ENCODE data around the gene TMEM9. TPM values are rescaled to one million over a fixed set of nuclear protein-coding genes. Genes with fewer than 3 reads are reported as not detected.

The TMEM9 gene
- total and polyA plus RNA-seq, 9 of the 15 experiments (the other 6 are each of a cell fraction or from before 2014, with no cell fraction given) = 30.4 to 107 (median 67.6) TPM

DNA sequence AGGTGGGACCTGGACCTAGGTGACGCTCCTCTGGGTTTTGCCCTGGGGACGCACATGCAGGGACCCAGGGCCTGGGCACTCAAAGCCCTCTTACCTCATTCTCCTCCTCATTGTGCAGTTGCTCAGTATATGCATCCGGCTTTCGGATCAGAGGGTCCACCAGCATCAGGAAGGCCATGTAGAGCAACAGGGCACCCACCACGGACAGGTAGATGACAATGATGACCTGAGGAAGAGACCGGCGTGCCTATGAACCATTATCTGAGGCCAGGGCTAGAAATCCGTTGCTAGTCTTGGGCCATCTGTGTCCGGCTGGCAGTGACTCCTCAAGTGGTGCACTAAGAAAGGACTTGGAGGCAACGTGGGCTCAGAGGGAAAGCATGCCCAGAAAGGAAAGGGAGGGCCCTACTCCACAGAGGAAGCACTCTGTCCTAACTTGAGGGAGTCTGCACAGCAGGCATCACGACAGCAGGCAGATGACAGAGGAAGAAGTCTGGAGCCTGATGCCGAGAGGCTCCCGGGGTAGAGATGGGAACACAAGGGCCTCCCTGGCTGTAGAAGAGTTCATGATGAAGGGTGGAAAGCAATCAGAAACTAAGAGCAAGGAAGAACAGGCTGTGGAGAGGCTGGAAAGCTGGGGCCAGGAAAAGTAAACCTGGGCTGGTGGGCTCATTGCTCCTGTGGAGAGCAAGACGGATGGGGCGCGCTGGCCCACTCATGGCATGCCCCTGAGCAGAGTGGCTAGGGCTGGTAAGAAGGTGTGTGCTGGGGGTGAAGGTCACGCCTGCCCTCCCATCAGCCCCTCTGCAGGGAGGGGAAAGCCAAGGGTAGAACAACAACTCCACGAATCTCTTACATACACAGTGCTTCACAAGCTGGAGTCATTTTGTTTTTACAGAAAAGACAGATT, 10.3 kb downstream of the TMEM9 start:
- H3K9ac ChIP-seq (ENCODE audit: insufficient read depth in 1 of 2, low read depth in 2 of 2, low read length in 2 of 2) = no peak overlapping the region
- DNase-seq (ENCODE audit: extremely low read depth in 1 of 4, low spot score in 3 of 4) (no peak), ATAC-seq (no peak), FAIRE-seq (no peak)
- H4K20me1 ChIP-seq (replicated peaks; ENCODE audit: control insufficient read depth, insufficient read depth, low read length) = peaks cover 9% of the 10 kb centered on the region
- H3K27me3 ChIP-seq (ENCODE audit: control insufficient read depth in 2 of 2, insufficient read depth in 2 of 2, low read length in 2 of 2) = no peaks in the 10 kb centered on the region
- H3K4me2 ChIP-seq (ENCODE audit: insufficient read depth, low read length) = no peak overlapping the region
- H3K27ac ChIP-seq (ENCODE audit: extremely low read depth, low read depth, low read length) = no peak overlapping the region
- H3K4me3 ChIP-seq = no peak overlapping the region
- WGBS (ENCODE audit: insufficient coverage, low coverage, missing lambda C conversion rate) = 87% methylated on average over 17 of the region's 18 CpGs
- no TSS peak for BruUV-seq (replicated peaks)
- H3K9me1 ChIP-seq (ENCODE audit: control insufficient read depth, insufficient read depth, low read length) = no peaks in the 10 kb centered on the region
- TF ChIP-seq ZNF76 (CRISPR knock-in tag; IDR thresholded peaks at IDR 0.05; ENCODE audit: borderline replicate concordance) (no peak), RBFOX2 (IDR thresholded peaks at IDR 0.05; ENCODE audit: low read depth, low read length) (0 out of 2 replicates have a peak, but pooled peaks have one; percentile 8)
- intact Hi-C loops (cut with micrococcal nuclease) (no loop called here), in situ Hi-C loops (cut with MboI) (no loop called here)
- H3K9me3 ChIP-seq (replicated peaks; ENCODE audit: control insufficient read depth, insufficient read depth, low read depth, low read length) = no peaks in the 10 kb centered on the region
- H3K79me2 ChIP-seq (ENCODE audit: control insufficient read depth, insufficient read depth, low read length) = no peaks in the 10 kb centered on the region
- ChIA-PET POLR2A (interaction anchor here (0.5 to 2.3 kb wide), 4 partner anchors 9 to 588 kb away, joined by 3 to 14 read pairs (median 4); partner anchors contain the start of gene TMEM9), CTCF (ENCODE audit: low intra/inter-chr PET ratio) (interaction anchor here (1.0 kb wide), 1 partner anchor 79 kb away, joined by 3 read pairs; no protein-coding TSS in a partner anchor)
- H3K4me1 ChIP-seq (replicated peaks in 1 of 2; ENCODE audit: control insufficient read depth in 2 of 2, insufficient read depth in 2 of 2, low read length in 2 of 2) = no peaks in the 10 kb centered on the region
- H2AFZ ChIP-seq (ENCODE audit: low read depth, low read length) = no peak overlapping the region
- peaks cover 99% of the 10 kb centered on the region for H3K36me3 ChIP-seq (ENCODE audit: control insufficient read depth, insufficient read depth, low read length)

Measured in K562 (cell line).